IMR-90 (cell line): ENCODE data around the gene TMEM181.

Experiments used
- CEBPB ChIP-seq: IDR thresholded peaks from 2 replicates; pipeline ENCODE4 v1.6.1; 2012; ENCODE audit warnings: low read depth, low read length, improper control_type of control experiment
- CTCF ChIP-seq: conservative IDR thresholded peaks from 2 replicates; pipeline ENCODE4 v1.5.1; 2012; ENCODE audit warnings: mild to moderate bottlenecking, low read depth, low read length, improper control_type of control experiment
- FOS ChIP-seq: fragments of 150-350 bp; IDR thresholded peaks from 2 replicates; pipeline ENCODE4 v1.6.1; 2016; ENCODE audit warnings: low read depth, low read length
- MAFK ChIP-seq: IDR thresholded peaks from 2 replicates; pipeline ENCODE4 v1.6.1; 2012; ENCODE audit warnings: low read depth, low read length, improper control_type of control experiment
- MAZ ChIP-seq: IDR thresholded peaks from 2 replicates; pipeline ENCODE4 v1.6.1; 2012; ENCODE audit warnings: low read depth, mild to moderate bottlenecking, low read length, improper control_type of control experiment, moderate library complexity, borderline replicate concordance
- NFE2L2 ChIP-seq: fragments of 150-350 bp; IDR thresholded peaks from 2 replicates; pipeline ENCODE4 v1.6.1; 2016; ENCODE audit warnings: low read depth, mild to moderate bottlenecking, low read length
- POLR2A ChIP-seq: IDR thresholded peaks from 2 replicates; pipeline ENCODE4 v1.6.1; 2012; ENCODE audit warnings: mild to moderate bottlenecking, low read depth, low read length
- RAD21 ChIP-seq: IDR thresholded peaks from 2 replicates; pipeline ENCODE4 v1.6.1; 2012; ENCODE audit warnings: low read length, improper control_type of control experiment
- RFX5 ChIP-seq: IDR thresholded peaks from 2 replicates; pipeline ENCODE4 v1.8.0; 2012; ENCODE audit warnings: low read depth, mild to moderate bottlenecking, low read length, moderate library complexity
- SMC3 ChIP-seq: fragments of 150-350 bp; IDR thresholded peaks from 2 replicates; pipeline ENCODE4 v1.6.1; 2016; ENCODE audit warnings: low read depth, mild to moderate bottlenecking, antibody characterized with exemption, low read length, moderate library complexity
- USF2 ChIP-seq: fragments of 150-350 bp; IDR thresholded peaks from 2 replicates; pipeline ENCODE4 v1.6.1; 2017; ENCODE audit warnings: mild to moderate bottlenecking, antibody characterized with exemption, low read length, low read depth

GRCh38 chr6:158570681-158570962 lies 10.7 kb downstream of the TMEM181 start:
- TF ChIP-seq CTCF: no peak
- TF ChIP-seq NFE2L2: no peak
- no peak for TF ChIP-seq RAD21
- no peak for TF ChIP-seq POLR2A
- no peak for TF ChIP-seq FOS
- TF ChIP-seq CEBPB: no peak
- TF ChIP-seq USF2: no peak
- no peak for TF ChIP-seq SMC3
- no peak for TF ChIP-seq RFX5
- no peak for TF ChIP-seq MAFK
- no peak for TF ChIP-seq MAZ
